GM19193 (cell line): ENCODE measurements around the gene TMBIM1.

Experiments used
- POLR2A ChIP-seq: IDR thresholded peaks from 4 replicates; pipeline ENCODE4 v1.6.1; 2011; ENCODE audit not compliant: insufficient read depth, insufficient read length; ENCODE audit errors: extremely low read depth

TMBIM1 gene

DNA sequence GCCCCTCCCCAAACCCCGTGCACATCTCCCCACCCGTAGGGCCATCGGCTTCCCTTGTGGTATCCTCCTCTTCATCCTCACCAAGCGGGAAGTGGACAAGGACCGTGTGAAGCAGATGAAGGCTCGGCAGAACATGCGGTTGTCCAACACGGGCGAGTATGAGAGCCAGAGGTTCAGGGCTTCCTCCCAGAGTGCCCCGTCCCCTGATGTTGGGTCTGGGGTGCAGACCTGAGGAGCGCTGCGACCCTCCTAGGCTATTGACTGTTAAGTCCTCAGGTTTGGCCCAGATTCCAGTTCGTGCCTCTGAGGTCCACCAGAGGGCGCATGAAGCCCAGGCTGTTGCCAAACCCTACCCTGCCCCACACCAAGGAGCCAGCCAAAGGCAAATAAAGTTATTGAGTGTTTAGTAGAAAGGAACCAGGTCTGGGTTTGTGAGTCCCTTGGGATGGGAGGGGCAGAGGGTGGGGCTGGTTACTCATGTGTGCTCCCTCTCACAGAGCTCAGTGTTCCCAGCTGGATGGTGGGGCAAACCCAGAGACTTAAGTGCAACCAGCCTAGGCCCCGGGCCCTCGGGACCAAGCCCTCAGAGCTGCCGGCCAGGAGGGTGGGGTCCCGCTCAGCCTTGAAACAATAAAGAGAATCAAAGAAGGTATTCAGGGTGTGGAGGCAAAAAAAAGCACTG is 19.6 kb downstream of the TMBIM1 start:
- TF ChIP-seq POLR2A: no peak

GRCh38 chr2:218271865-218272530 is 20.3 kb downstream of the TMBIM1 start:
- TF ChIP-seq POLR2A: no peak

- TF ChIP-seq POLR2A: no peak
Measured at GRCh38 chr2:218271487-218271797, 20.9 kb downstream of the TMBIM1 start.

DNA sequence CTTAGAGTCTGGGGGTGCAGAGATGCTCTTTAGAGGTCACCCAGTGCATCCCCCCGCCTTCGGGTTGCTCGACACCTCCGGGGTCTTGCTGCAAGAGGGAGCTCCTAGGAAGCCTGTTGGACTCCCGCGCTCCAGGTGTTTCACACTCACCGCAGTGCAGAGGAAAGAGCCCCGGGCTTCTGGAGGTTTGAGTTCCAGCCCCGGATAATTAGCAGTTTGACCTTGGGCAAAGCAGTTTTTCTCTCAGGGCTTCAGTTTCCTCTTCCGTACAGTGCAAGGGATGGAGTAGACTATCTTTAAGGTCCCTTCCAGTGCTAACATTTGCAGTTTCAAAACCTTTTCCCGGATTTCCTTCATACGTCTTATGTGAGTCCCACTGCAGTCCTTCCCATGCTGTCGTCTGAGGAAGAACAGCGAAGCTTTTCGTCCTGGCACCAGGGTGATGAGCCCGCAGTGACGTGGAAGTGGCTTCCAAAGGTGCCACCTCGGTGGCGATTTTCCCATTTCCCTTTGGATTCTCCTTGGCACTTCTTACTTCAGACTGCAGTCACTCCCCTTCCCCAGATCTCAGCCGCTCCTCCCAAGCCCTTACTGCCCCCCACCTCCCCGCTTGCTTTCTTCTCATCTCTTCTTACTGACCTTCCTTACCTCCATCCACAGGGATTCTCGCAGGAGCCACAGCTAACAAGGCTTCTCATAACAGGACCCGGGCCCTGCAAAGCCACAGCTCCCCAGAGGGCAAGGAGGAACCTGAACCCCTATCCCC is 21.4 kb downstream of the TMBIM1 start:
- no peak for TF ChIP-seq POLR2A

DNA sequence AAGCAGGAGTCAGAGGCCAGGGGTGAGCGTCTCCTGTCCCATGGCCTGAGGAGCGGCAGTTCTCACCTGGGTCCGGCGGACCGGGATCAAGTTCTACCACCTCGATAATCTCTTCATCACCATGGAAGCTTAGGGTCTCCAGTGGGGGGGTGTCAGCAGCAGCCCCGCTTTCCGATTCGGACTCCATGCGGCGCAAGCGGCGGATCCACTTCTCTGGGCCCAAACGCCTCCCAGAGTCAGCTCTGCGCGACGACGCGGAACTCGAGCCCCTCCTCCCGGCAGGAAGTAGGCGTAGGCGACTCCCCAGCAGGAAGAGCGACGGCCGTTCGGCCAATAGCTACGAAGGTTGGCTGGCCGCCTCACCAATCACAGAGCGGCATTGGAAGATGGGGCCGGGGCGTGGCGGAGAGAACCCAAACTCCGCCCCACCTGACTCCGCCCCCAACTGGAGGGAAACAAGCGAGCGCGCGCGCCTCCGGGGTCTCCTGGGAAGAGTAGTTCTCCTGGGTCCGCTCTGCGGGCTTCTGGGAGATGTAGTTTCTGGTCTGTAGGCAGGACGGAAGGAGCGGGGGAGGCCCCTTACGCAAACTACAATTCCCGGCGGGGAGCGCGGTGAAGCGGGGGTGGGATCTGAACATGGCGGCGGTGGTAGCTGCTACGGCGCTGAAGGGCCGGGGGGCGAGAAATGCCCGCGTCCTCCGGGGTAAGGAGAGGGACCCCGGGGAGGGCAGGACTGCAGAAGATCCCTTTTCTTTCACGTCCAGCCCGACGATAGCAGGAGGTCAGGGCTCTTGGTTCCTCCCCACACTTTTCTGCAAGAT is 22.2 kb downstream of the TMBIM1 start, which contains the start of the genes AAMP and PNKD:
TSS of gene AAMP (minus strand) at position 238 of the 821 bp plus-strand sequence. CDS start at position 187, 51 bp downstream.
TSS of gene PNKD (plus strand) at position 620 of the 821 bp plus-strand sequence. CDS start at position 637, 17 bp downstream.
- TF ChIP-seq POLR2A: peak; percentile 68

GRCh38 chr2:218267259-218267658 is 25.0 kb downstream of the TMBIM1 start:
- no peak for TF ChIP-seq POLR2A

- TF ChIP-seq POLR2A: no peak
Measured at GRCh38 chr2:218266316-218266979, 25.9 kb downstream of the TMBIM1 start.

DNA sequence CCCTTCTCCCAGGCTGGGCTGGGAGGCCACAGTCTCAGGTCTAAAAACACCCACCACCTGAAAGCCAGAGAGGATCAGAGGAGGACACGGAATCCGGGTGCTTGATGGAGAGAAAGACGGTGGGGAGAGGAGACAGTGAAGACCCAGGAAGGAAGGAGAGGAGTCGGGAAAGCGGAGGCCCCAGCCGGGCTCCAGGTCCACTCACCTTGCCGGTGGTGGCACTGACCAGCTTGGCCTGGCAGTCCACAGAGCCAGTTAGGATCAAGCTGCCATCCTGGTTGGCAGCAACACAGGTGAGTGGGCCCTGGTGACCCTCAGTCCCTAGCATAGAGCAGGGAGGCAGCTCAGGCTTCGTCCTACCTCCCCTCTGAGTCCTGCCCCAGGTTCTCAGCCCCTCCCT is 26.7 kb downstream of the TMBIM1 start:
- no peak for TF ChIP-seq POLR2A

GRCh38 chr2:218264773-218265561 is 27.3 kb downstream of the TMBIM1 start:
- no peak for TF ChIP-seq POLR2A

- TF ChIP-seq POLR2A: no peak
Measured at GRCh38 chr2:218263817-218264641, 28.3 kb downstream of the TMBIM1 start.

DNA sequence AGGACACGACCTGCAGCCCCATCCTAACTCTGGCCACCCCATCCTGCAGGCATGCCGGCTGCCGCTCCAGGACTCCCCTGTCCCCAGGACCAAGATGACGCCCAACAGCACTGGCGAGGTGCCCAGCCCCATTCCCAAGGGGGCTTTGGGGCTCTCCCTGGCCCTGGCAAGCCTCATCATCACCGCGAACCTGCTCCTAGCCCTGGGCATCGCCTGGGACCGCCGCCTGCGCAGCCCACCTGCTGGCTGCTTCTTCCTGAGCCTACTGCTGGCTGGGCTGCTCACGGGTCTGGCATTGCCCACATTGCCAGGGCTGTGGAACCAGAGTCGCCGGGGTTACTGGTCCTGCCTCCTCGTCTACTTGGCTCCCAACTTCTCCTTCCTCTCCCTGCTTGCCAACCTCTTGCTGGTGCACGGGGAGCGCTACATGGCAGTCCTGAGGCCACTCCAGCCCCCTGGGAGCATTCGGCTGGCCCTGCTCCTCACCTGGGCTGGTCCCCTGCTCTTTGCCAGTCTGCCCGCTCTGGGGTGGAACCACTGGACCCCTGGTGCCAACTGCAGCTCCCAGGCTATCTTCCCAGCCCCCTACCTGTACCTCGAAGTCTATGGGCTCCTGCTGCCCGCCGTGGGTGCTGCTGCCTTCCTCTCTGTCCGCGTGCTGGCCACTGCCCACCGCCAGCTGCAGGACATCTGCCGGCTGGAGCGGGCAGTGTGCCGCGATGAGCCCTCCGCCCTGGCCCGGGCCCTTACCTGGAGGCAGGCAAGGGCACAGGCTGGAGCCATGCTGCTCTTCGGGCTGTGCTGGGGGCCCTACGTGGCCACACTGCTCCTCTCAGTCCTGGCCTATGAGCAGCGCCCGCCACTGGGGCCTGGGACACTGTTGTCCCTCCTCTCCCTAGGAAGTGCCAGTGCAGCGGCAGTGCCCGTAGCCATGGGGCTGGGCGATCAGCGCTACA is 29.4 kb downstream of the TMBIM1 start:
- no peak for TF ChIP-seq POLR2A

GRCh38 chr2:218262237-218262600 is 30.1 kb downstream of the TMBIM1 start:
- TF ChIP-seq POLR2A: no peak
